Hematopoietic multipotent progenitor cell treated with erythropoietin and hydrocortisone succinate and interleukin-3 and kit ligand, for 4 days (in vitro differentiated cells): ENCODE measurements around the gene RYR2.

Experiments
- DNase-seq: peaks from one replicate; pipeline ENCODE4 v3.0.0-alpha.2; 2015

Gene RYR2

GRCh38 chr1:237033061-237033460, 8.9 kb upstream of the RYR2 start:
- no peak for DNase-seq

- DNase-seq, result no peak
Measured at GRCh38 chr1:237033804-237034203, 8.2 kb upstream of the RYR2 start.

- no peak for DNase-seq
Measured at GRCh38 chr1:237035759-237036158, 6.2 kb upstream of the RYR2 start.

- DNase-seq, result no peak
Measured at GRCh38 chr1:237038211-237038610, 3.8 kb upstream of the RYR2 start.

GRCh38 chr1:237040823-237041222, 1.2 kb upstream of the RYR2 start:
- DNase-seq, result no peak

- DNase-seq, result no peak
Measured at GRCh38 chr1:237041461-237041794, 556 bp upstream of the RYR2 start.

GRCh38 chr1:237042526-237042891, 525 bp downstream of the RYR2 start:
- no peak for DNase-seq

GRCh38 chr1:237042892-237043576, 1.1 kb downstream of the RYR2 start:
- DNase-seq, result peak; percentile 3

GRCh38 chr1:237043846-237044636, 2.1 kb downstream of the RYR2 start:
- peak; percentile 7 for DNase-seq

GRCh38 chr1:237045278-237046016, 3.5 kb downstream of the RYR2 start:
- DNase-seq, result peak; percentile 17

- no peak for DNase-seq
Measured at GRCh38 chr1:237048803-237049202, 6.8 kb downstream of the RYR2 start.

- DNase-seq, result no peak
Measured at GRCh38 chr1:237050185-237050584, 8.2 kb downstream of the RYR2 start.

GRCh38 chr1:237050915-237051314, 8.9 kb downstream of the RYR2 start:
- no peak for DNase-seq

GRCh38 chr1:237054313-237054712, 12.3 kb downstream of the RYR2 start:
- no peak for DNase-seq

GRCh38 chr1:237058470-237058869, 16.5 kb downstream of the RYR2 start:
- DNase-seq, result no peak

- no peak for DNase-seq
Measured at GRCh38 chr1:237059244-237059643, 17.3 kb downstream of the RYR2 start.

- no peak for DNase-seq
Measured at GRCh38 chr1:237062976-237063375, 21.0 kb downstream of the RYR2 start.

- DNase-seq, result no peak
Measured at GRCh38 chr1:237065903-237066302, 23.9 kb downstream of the RYR2 start.

- no peak for DNase-seq
Measured at GRCh38 chr1:237070519-237070918, 28.5 kb downstream of the RYR2 start.

- no peak for DNase-seq
Measured at GRCh38 chr1:237071641-237072420, 29.8 kb downstream of the RYR2 start.

- DNase-seq, result no peak
Measured at GRCh38 chr1:237074371-237075117, 32.6 kb downstream of the RYR2 start.

GRCh38 chr1:237084341-237085077, 42.5 kb downstream of the RYR2 start:
- no peak for DNase-seq
